K562 (cell line): ENCODE data around the gene PAQR6. TPM values are rescaled to one million over a fixed set of nuclear protein-coding genes. Genes with fewer than 3 reads are reported as not detected.
A peak's percentile ranks its signal among the peaks of the same experiment; 100 is the strongest.

Experiments used
- ATAC-seq: fragments of 200-7000 bp; cut with Tn5 transposase; 3 replicates; pipeline ENCODE4 v1.9.1; 2020; ENCODE audit warnings: moderate library complexity
- BruUV-seq: library from RNA; stranded (reverse); fragments of 400-500 nt; replicated peaks from 2 replicates; lab custom pipeline; 2021; lab: Mats Ljungman, UMichigan
- CTCF ChIA-PET: fragments of 300-600 bp; formaldehyde crosslinking; extraction: SDS; loops from one replicate; lab custom pipeline; 2021; ENCODE audit warnings: low intra/inter-chr PET ratio; lab: Yijun Ruan, JAX
- POLR2A ChIA-PET: fragments of 300-600, 350-650 bp; sonication (Branson Sonifier 250); formaldehyde crosslinking; extraction: SDS; loops from one replicate; lab custom pipeline; 2021; ENCODE audit warnings: antibody characterized with exemption, inconsistent platforms; lab: Yijun Ruan, JAX
- DNase-seq, 4 experiments: peaks; one replicate each; pipeline versions ENCODE4 v3.0.0 to v3.0.0-alpha.2; 2011 to 2018; ENCODE audit warnings: low spot score in 3 of 4, mixed read lengths in 3 of 4; ENCODE audit errors: extremely low read depth in 1 of 4
- FAIRE-seq: peaks from 2 replicates; lab custom pipeline; 2011; peaks lifted over from hg19 to GRCh38; lab: Jason Lieb, UNC
- H2AFZ ChIP-seq: 2 replicates; pipeline ENCODE4 v1.6.0; 2011; ENCODE audit warnings: low read depth, low read length, control low read depth, inconsistent platforms
- H3K27ac ChIP-seq: fragments of 200-600 bp; 3 replicates; pipeline ENCODE4 v1.8.0; 2011; ENCODE audit warnings: low read depth, mild to moderate bottlenecking, control low read depth, inconsistent platforms, low read length, moderate library complexity, mixed read lengths; ENCODE audit errors: extremely low read depth
- H3K27me3 ChIP-seq, 2 experiments: fragments of 300-600 bp in 1 of 2; 2 replicates in 1 of 2; 3 replicates in 1 of 2; pipeline versions ENCODE4 v1.6.0 to v1.8.0; 2011; ENCODE audit warnings: inconsistent platforms in 2 of 2, low read length in 2 of 2, mild to moderate bottlenecking in 1 of 2, mixed read lengths in 1 of 2, moderate library complexity in 1 of 2; ENCODE audit not compliant: control insufficient read depth in 2 of 2, insufficient read depth in 2 of 2
- H3K36me3 ChIP-seq: fragments of 300-600 bp; 3 replicates; pipeline ENCODE4 v1.8.0; 2011; ENCODE audit warnings: mild to moderate bottlenecking, low read length, inconsistent platforms; ENCODE audit not compliant: control insufficient read depth, insufficient read depth
- H3K4me1 ChIP-seq, 2 experiments: fragments of 200-600 bp in 1 of 2; replicated peaks in 1 of 2; 2 replicates in 1 of 2; 3 replicates in 1 of 2; pipeline versions ENCODE4 v1.5.1 to v1.8.0; 2011; ENCODE audit warnings: inconsistent platforms in 2 of 2, low read length in 2 of 2, mild to moderate bottlenecking in 1 of 2, mixed read lengths in 1 of 2, moderate library complexity in 1 of 2; ENCODE audit not compliant: control insufficient read depth in 2 of 2, insufficient read depth in 2 of 2
- H3K4me2 ChIP-seq: 2 replicates; pipeline ENCODE4 v1.6.1; 2011; ENCODE audit warnings: low read length, control low read depth, inconsistent platforms, mixed read lengths; ENCODE audit not compliant: insufficient read depth
- H3K4me3 ChIP-seq: fragments of 200-600 bp; sonication (generic), shearing (Covaris generic); 2 replicates; pipeline ENCODE4 v1.5.1; 2016; ENCODE audit warnings: control low read depth, inconsistent platforms
- H3K79me2 ChIP-seq: fragments of 200-600 bp; 3 replicates; pipeline ENCODE4 v1.8.0; 2011; ENCODE audit warnings: low read length, inconsistent platforms; ENCODE audit not compliant: control insufficient read depth, insufficient read depth
- H3K9ac ChIP-seq, 2 experiments: 2 replicates each; pipeline versions ENCODE4 v1.6.0 to v1.6.1; 2011; ENCODE audit warnings: low read depth in 2 of 2, low read length in 2 of 2, control low read depth in 1 of 2, inconsistent platforms in 1 of 2, mild to moderate bottlenecking in 1 of 2, mixed read lengths in 1 of 2; ENCODE audit not compliant: insufficient read depth in 1 of 2
- H3K9me1 ChIP-seq: one replicate; pipeline ENCODE4 v1.6.0; 2011; ENCODE audit warnings: inconsistent platforms, mild to moderate bottlenecking, low read length, moderate library complexity; ENCODE audit not compliant: control insufficient read depth, insufficient read depth
- H3K9me3 ChIP-seq: replicated peaks from 2 replicates; pipeline ENCODE4 v1.5.1; 2011; ENCODE audit warnings: low read depth, low read length, inconsistent platforms; ENCODE audit not compliant: control insufficient read depth, insufficient read depth
- H4K20me1 ChIP-seq: replicated peaks from 2 replicates; pipeline ENCODE4 v1.6.1; 2011; ENCODE audit warnings: low read length, inconsistent platforms, mixed read lengths; ENCODE audit not compliant: control insufficient read depth, insufficient read depth
- BCOR ChIP-seq: fragments of 450-650 bp; IDR thresholded peaks from 2 replicates; pipeline ENCODE4 v1.6.1; 2016
- FOS ChIP-seq: IDR thresholded peaks from 3 replicates; pipeline ENCODE4 v1.6.1; 2011; ENCODE audit not compliant: insufficient read length; ENCODE audit errors: extremely low read depth
- MAX ChIP-seq: sonication (generic); formaldehyde crosslinking; IDR thresholded peaks from 2 replicates; pipeline ENCODE4 v1.9.0; 2022; ENCODE audit warnings: mild to moderate bottlenecking, missing genetic modification reagents
- NCOR1 ChIP-seq: fragments of 450-650 bp; IDR thresholded peaks from 2 replicates; pipeline ENCODE4 v1.6.1; 2016; ENCODE audit warnings: mild to moderate bottlenecking, moderate library complexity
- NRF1 ChIP-seq, 2 experiments: fragments of 450-650 bp; IDR thresholded peaks in 1 of 2; conservative IDR thresholded peaks in 1 of 2; 2 replicates each; pipeline ENCODE4 v1.6.1; 2014; ENCODE audit warnings: mild to moderate bottlenecking in 2 of 2
- PHF8 ChIP-seq: fragments of 200-600 bp; sonication (generic); IDR thresholded peaks from 2 replicates; pipeline ENCODE4 v1.6.1; 2012; ENCODE audit warnings: mixed run types, mild to moderate bottlenecking, inconsistent platforms, low read length, moderate library complexity, borderline replicate concordance
- POLR2G ChIP-seq: fragments of 200-400 bp; formaldehyde crosslinking; IDR thresholded peaks from 2 replicates; pipeline ENCODE4 v1.6.1; 2017; ENCODE audit warnings: low read depth, mild to moderate bottlenecking, antibody characterized with exemption, low read length, moderate library complexity
- RBFOX2 ChIP-seq: fragments of 200-400 bp; formaldehyde crosslinking; IDR thresholded peaks from 2 replicates; pipeline ENCODE4 v1.6.1; 2017; ENCODE audit warnings: low read depth, mild to moderate bottlenecking, low read length, moderate library complexity
- RHOXF2B ChIP-seq: fragments of 250-450 bp; sonication (Bioruptor Pico); conservative IDR thresholded peaks from 2 replicates; pipeline ENCODE4 v1.5.1; 2021
- SRSF1 ChIP-seq: fragments of 200-400 bp; formaldehyde crosslinking; IDR thresholded peaks from 2 replicates; pipeline ENCODE4 v1.6.1; 2017; ENCODE audit warnings: mild to moderate bottlenecking, low read depth, low read length, moderate library complexity
- SUPT5H ChIP-seq: fragments of 450-650 bp; IDR thresholded peaks from 2 replicates; pipeline ENCODE4 v1.6.1; 2016
- ZFX ChIP-seq: sonication (generic); formaldehyde crosslinking; IDR thresholded peaks from 2 replicates; pipeline ENCODE4 v1.8.0; 2022; ENCODE audit warnings: mild to moderate bottlenecking, missing genetic modification reagents, moderate library complexity
- ZNF224 ChIP-seq: sonication (generic); formaldehyde crosslinking; IDR thresholded peaks from 2 replicates; pipeline ENCODE4 v1.8.0; 2022; ENCODE audit warnings: mild to moderate bottlenecking, missing genetic modification reagents
- ZNF280A ChIP-seq: fragments of 450-650 bp; IDR thresholded peaks from 2 replicates; pipeline ENCODE4 v1.6.1; 2018; ENCODE audit warnings: mild to moderate bottlenecking, low read depth; ENCODE audit not compliant: partially characterized antibody
- ZNF436 ChIP-seq: fragments of 250-450, 450-650 bp; sonication (Bioruptor Pico); formaldehyde crosslinking; IDR thresholded peaks from 2 replicates; pipeline ENCODE4 v1.7.0; 2020; ENCODE audit warnings: mild to moderate bottlenecking
- ZNF740 ChIP-seq, 3 experiments: fragments of 200-800 bp in 1 of 3; sonication (Bioruptor generic) in 1 of 3; sonication (generic) in 1 of 3; formaldehyde crosslinking in 1 of 3; IDR thresholded peaks; 2 replicates each; pipeline versions ENCODE4 v1.6.1 to v1.8.0; 2016 to 2022; ENCODE audit warnings: mild to moderate bottlenecking in 2 of 3, missing compliant biosample characterization in 2 of 3, missing genetic modification characterization in 2 of 3, missing genetic modification reagents in 1 of 3
- WGBS: fragments of 100-300 bp; shearing (Covaris generic); methylation state at CpG from one replicate; pipeline ENCODE4 v1.1.6; 2016; ENCODE audit warnings: low coverage, mixed read lengths; ENCODE audit not compliant: insufficient coverage; ENCODE audit errors: missing lambda C conversion rate; 5-methylcytosine and 5-hydroxymethylcytosine counted together
- in situ Hi-C: fragments of 300-500 bp; cut with MboI; formaldehyde crosslinking; loops from 4 replicates; pipeline ENCODE4 v1.15.0; 2018; ENCODE audit warnings: inconsistent platforms, mixed read lengths
- intact Hi-C: fragments of 100-400 bp; cut with micrococcal nuclease; formaldehyde crosslinking; loops from 2 replicates; pipeline ENCODE4 v1.14.2; 2022
- polyA plus RNA-seq, 8 experiments: library from polyadenylated mRNA; depleted of rRNA in 4 of 8; stranded (reverse) in 5 of 8; unstranded in 3 of 8; fragments of >200 nt; fragmentation: Nextera tagmentation in 2 of 8; fragmentation: Illumina TruSeq in 1 of 8; extraction: Ambion mirVana in 2 of 8; extraction: Trizol in 1 of 8; gene quantifications; 2 replicates each; pipeline versions ENCODE4 v1.2.1 to v1.2.3, GENCODE V29; 2011 to 2014; ENCODE audit warnings: inconsistent platforms in 1 of 8, missing spikeins in 1 of 8
- total RNA-seq, 7 experiments: library from RNA; depleted of rRNA in 6 of 7; stranded (reverse); fragments of >200 nt in 6 of 7; fragmentation: Illumina TruSeq in 2 of 7; extraction: Trizol in 2 of 7; gene quantifications; 2 replicates each; pipeline versions ENCODE4 v1.2.1 to v1.2.3, GENCODE V29; 2011 to 2021; ENCODE audit warnings: low replicate concordance in 1 of 7
- TF ChIP-seq, protein P1 (sequence below): sonication (generic); formaldehyde crosslinking; IDR thresholded peaks from 2 replicates; pipeline ENCODE4 v1.8.0; 2022; ENCODE audit warnings: missing genetic modification reagents, mild to moderate bottlenecking, moderate library complexity, borderline replicate concordance

PAQR6 gene
- total and polyA plus RNA-seq, 9 of the 15 experiments (the other 6 are each of a cell fraction or from before 2014, with no cell fraction given): 0.07 to 1.8 (median 0.62) TPM

GRCh38 chr1:156293098-156293434 is 45.2 kb upstream of the PAQR6 start (continued):
- no peak for TF ChIP-seq ZNF740 (CRISPR knock-in tag; IDR thresholded peaks at IDR 0.05)
- no peak for TF ChIP-seq ZNF740 (tag; IDR thresholded peaks at IDR 0.05)
- TF ChIP-seq BCOR: no peak
- TF ChIP-seq ZNF436 (CRISPR knock-in tag): no peak
- TF ChIP-seq ZNF280A: no peak
- no peak for TF ChIP-seq RHOXF2B
- TF ChIP-seq SRSF1: no peak

DNA sequence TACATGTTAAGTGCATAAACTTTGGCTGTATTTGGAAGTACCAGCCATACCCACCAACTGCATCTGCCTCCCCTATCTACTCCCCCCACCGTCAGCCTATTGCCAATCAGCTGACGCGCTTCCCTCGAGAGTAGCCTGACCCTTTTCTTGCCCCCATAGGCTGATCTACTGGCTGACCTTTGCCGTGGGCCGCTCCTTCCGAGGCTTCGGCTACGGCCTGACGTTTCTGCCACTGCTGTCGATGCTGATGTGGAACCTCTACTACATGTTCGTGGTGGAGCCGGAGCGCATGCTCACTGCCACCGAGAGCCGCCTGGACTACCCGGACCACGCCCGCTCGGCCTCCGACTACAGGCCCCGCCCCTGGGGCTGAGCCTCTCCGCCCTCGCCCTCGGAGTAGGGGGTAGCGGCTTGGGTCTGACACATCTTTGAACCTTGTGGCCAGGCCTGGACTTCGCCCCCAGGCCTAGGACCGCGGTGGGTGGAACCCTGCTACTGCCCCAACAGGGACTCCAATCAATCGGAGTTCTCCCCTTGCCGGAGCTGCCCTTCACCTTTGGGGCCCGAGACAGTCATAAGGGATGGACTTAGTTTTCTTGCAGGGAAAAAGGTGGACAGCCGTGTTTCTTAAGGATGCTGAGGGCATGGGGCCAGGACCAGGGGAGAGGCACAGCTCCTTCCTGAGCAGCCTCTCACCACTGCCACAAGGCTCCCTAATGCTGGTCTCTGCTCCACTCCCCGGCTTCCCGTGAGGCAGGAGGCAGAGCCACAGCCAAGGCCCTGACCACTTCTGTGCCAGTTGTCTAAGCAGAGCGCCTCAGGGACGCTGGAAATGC is 43.6 kb upstream of the PAQR6 start:
- Histone ChIP-seq H3K27ac (no peak overlapping the region), H3K9me3 (no peaks in the 10 kb centered on the region), H2AFZ (no peak overlapping the region), H3K9ac (peak overlapping the region in 1 of 2 experiments; percentile 45; a peak in 1 of 4 replicates), H3K4me3 (no peak overlapping the region), H3K4me2 (no peak overlapping the region), H3K36me3 (peaks cover 24% of the 10 kb centered on the region; the same call in 2 of the 3 replicates), H3K79me2 (no peaks in the 10 kb centered on the region), H3K4me1 (peaks cover 7 to 15% of the 10 kb centered on the region in 2 experiments; a peak in 4 of 5 replicates), H3K27me3 (no peaks in the 10 kb centered on the region), H4K20me1 (no peaks in the 10 kb centered on the region), H3K9me1 (no peaks in the 10 kb centered on the region)
- FAIRE-seq (no peak), DNase-seq (peak; percentile 42 to 72 (median 56)), ATAC-seq (peak; percentile 78)
- in situ Hi-C loops (no loop called here), intact Hi-C loops (no loop called here)
- 81% methylated on average over 36 of the region's 37 CpGs for WGBS
- ChIA-PET CTCF (no interaction called here), POLR2A (interaction anchor here (1.0 kb wide), 1 partner anchor 8 kb away, joined by 5 read pairs; the partner anchor contains the start of gene SMG5)
- BruUV-seq: no TSS peak
- TF ChIP-seq RBFOX2 (peak; percentile 51), ZNF224 (0 out of 2 replicates have a peak, but pooled peaks have one; percentile 21), PHF8 (peak; percentile 69; the same call in 1 of the 2 replicates), POLR2G (peak; percentile 56), NCOR1 (no peak), NRF1 (conservative IDR thresholded peaks at IDR 0.05 in 1 of 2, IDR thresholded peaks at IDR 0.05 in 1 of 2) (peak; percentile 88 to 90), SUPT5H (peak; percentile 28; the same call in 1 of the 2 replicates), FOS (no peak), MAX (CRISPR knock-in tag) (peak; percentile 80), ZFX (CRISPR knock-in tag) (peak; percentile 39)
- TF ChIP-seq, protein P1, sequence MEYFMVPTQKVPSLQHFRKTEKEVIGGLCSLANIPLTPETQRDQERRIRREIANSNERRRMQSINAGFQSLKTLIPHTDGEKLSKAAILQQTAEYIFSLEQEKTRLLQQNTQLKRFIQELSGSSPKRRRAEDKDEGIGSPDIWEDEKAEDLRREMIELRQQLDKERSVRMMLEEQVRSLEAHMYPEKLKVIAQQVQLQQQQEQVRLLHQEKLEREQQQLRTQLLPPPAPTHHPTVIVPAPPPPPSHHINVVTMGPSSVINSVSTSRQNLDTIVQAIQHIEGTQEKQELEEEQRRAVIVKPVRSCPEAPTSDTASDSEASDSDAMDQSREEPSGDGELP (CRISPR knock-in tag): peak; percentile 75
